Activated T-helper 1 cell treated with Interleukin-2 at 50 U/mL for 16 hours (primary cell): ENCODE results near the gene ERLEC1.
"Not testable (repeated sequence)": the region's sequence is repeated elsewhere in the genome, so short reads cannot be mapped to it uniquely, and the experiment has no call there.

ENCODE experiments used
- DNase-seq: peaks from one replicate; pipeline ENCODE4 v3.0.0-alpha.2; 2020; ENCODE audit warnings: low read depth

The ERLEC1 gene

DNA sequence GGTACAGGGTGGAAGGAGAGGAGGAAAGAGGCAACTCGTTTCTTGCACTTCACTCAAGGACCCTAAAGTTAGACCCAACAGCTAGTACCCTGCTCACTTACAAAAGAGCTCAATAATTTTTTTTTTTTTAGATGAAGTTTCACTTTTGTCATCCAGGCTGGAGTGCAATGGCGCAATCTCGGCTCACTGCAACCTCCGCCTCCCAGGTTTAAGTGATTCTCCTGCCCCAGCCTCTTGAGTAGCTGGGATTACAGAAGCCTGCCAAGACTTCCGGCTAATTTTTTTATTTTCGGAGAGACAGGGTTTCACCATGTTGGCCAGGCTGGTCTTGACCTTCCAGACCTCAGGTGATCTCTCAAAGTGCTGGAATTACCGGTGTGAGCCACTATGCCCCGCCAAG is 4.2 kb upstream of the ERLEC1 start:
- no peak for DNase-seq

DNA sequence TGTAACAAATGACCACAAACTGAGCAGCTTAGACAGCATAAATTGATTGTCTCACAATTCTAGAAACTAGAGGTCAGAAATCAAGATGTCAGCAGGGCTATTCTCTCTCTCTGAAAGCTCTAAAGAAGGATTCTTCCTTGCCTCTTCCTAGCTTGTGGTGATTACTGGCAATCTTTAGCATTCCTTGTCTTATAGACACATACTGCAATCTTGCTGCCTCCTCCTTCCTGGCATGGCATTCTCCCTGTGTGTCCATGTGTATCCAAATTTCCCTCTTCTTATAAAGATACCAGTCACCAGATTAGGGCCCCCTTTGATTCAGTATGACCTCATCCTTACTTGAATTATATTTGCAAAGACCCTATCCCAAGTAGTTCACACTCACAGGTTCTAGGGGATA is 2.4 kb upstream of the ERLEC1 start:
- DNase-seq, result no peak

DNA sequence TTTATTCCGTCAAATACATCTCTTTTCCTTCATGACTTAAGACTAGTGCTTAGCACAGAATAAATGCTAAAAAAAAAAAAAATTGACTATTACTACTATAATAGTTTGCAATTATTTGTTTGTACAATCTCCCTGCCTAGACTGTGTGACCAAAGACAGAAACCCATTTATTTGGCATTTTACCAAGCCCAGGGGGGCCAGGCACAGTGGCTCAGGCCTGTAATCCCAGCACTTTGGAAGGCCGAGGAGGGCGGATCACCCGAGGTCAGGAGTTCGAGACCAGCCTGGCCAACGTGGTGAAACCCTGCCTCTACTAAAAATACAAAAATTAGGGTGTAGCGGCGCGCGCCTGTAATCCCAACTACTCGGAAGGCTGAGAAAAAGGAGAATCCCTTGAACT is 1.5 kb upstream of the ERLEC1 start:
- DNase-seq, result no peak

DNA sequence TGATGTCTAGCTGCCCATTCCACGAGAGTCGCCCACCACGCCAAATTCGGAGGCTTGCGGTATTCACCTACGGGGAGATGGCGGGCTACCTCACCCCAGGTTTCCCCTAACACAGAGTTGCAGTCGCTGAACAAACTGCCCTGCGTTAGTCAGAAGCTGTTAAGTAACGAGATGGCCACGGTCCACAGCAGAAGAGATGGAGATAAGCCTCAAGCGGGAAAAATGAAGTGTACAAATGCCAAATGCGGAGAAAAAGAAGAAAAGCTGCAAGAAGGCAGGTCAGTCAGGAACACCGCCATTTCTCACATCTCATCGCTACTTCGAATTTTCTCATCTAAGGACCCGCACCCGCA is 516 bp upstream of the ERLEC1 start:
- no peak for DNase-seq

GRCh38 chr2:53787614-53788289 is 908 bp downstream of the ERLEC1 start:
- DNase-seq, result no peak

- no peak for DNase-seq
These were observed 6.4 kb downstream of the ERLEC1 start for GRCh38 chr2:53793261-53793660.

GRCh38 chr2:53793821-53794220 is 7.0 kb downstream of the ERLEC1 start:
- no peak for DNase-seq

DNA sequence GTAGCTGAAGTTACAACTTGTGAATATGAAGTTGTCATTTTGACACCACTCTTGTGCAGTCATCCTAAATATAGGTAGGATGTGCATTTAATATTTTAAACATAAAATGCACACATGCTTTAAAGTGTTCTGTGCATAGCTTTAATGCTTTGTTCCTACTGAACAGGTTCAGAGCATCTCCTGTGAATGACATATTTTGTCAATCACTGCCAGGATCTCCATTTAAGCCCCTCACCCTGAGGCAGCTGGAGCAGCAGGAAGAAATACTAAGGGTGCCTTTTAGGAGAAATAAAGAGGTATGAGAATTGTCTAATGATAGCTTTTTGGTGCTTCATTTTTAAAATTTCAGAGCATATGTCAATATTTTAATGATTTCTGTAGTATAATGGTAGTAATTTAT is 14.7 kb downstream of the ERLEC1 start:
- no peak for DNase-seq

- DNase-seq, result no peak
These were observed 15.8 kb downstream of the ERLEC1 start for GRCh38 chr2:53802617-53803151.

GRCh38 chr2:53811601-53812000 is 24.8 kb downstream of the ERLEC1 start:
- no peak for DNase-seq

DNA sequence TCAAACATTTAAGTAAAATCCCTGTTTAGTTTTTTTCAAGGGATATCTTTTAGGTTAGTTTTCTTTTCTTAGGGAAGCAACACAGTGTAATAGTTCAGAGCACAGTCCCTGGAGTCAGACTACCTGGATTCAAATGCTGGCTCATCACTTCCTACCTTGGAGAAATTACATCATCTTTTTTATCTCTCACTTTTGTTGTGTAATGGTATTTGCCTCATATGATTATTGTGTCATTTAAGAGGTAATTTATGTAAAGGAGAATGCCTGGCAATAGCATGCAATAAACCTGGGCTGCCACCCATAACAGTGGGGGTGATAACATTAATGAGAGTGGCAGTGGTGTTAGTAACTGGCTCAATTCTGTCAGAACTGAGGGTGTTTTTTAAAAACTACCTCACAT is 26.3 kb downstream of the ERLEC1 start:
- DNase-seq, result no peak

GRCh38 chr2:53818854-53819435 is 32.1 kb downstream of the ERLEC1 start:
- no peak for DNase-seq

GRCh38 chr2:53819634-53820033 is 32.8 kb downstream of the ERLEC1 start:
- no peak for DNase-seq

DNA sequence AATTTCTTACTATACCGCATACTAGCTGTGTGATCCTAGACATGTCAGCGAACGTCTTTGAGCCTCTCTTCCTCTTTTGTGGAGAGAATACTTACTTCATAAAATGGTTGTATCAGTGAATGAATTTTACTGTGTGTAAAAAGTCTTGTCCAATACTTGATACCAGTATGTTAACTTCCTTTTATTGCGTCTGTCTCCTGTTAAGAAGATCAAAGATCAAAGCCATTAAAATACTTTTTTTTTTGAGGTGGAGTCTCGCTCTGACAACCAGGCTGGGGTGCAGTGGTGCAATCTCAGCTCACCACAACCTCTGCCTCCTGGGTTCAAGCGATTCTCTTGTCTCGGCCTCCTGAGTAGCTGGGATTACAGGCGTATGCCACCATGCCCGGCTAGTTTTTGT is 33.2 kb downstream of the ERLEC1 start:
- DNase-seq, result no peak

DNA sequence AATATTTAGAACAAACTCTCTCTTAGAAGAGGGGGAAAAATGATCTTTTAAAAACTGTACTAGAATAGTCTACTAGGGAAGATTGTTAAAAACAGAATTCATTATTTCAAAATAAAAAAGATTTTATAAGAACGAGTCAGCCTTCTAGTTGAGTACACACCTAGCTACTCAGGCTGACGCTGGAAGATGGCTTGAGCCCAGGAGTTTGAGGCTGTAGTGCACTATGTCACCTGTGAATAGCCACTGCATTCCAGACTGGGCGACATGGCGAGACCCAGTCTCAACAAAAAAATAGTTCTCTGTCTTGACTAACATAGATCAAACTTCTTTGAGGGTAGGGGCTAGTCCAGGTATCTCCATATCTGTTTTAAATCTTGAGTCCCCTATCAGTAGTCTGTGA is 33.9 kb downstream of the ERLEC1 start:
- no peak for DNase-seq

- DNase-seq, result no peak
These were observed 35.0 kb downstream of the ERLEC1 start for GRCh38 chr2:53821810-53822209.

GRCh38 chr2:53823639-53824038 is 36.8 kb downstream of the ERLEC1 start:
- not testable (repeated sequence) for DNase-seq

- DNase-seq, result no peak
These were observed 39.2 kb downstream of the ERLEC1 start for GRCh38 chr2:53826030-53826410.

GRCh38 chr2:53826587-53827397 is 39.9 kb downstream of the ERLEC1 start:
- no peak for DNase-seq

- no peak for DNase-seq
These were observed 40.7 kb downstream of the ERLEC1 start for GRCh38 chr2:53827398-53828175.

GRCh38 chr2:53828331-53828730 is 41.5 kb downstream of the ERLEC1 start:
- DNase-seq, result no peak

DNA sequence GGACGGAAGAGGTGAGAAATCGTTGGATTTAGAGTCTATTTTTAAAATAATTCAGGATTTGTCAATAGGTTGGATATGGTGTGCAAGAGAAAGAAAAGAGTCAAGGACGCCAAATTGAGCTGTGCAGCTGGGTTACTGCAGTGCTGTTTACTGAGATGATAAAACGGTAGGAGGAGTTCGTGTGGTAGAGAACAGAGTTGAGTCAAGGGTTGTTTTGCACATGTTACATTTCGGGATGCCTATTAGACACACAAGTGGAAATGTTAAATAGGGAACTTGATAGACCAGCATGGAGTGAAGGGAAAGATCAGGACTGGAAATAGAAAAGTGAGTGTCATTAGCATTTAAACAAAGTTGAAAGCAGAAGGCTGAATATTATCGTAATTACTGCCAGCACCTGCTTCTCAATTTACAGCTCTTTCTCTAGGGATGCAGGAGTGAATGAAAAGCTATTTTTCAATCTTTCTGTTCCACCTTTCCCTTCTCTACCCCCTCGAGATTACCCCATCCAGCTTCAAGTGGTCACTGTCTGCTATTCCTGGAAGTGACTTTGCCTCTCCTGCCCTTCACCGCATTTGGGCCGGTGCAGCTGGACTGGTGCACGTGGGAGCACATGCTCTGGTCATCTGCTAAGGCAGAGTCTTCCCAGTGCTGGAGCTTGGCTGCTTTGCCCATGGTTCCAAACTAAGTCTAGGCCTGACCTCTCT is 42.6 kb downstream of the ERLEC1 start:
- DNase-seq, result no peak
